MCF 10A (cell line): ENCODE measurements around the gene NCOA5. TPM values are rescaled to one million over a fixed set of nuclear protein-coding genes. Genes with fewer than 3 reads are reported as not detected.

Experiments used
- BruUV-seq: library from RNA; stranded (reverse); fragments of 400-500 nt; replicated peaks from 2 replicates; lab custom pipeline; 2021; lab: Mats Ljungman, UMichigan
- CTCF ChIA-PET: fragments of 300-600 bp; sonication (Branson Sonifier 250); formaldehyde crosslinking; extraction: SDS; loops from one replicate; lab custom pipeline; 2021; ENCODE audit warnings: antibody characterized with exemption, inconsistent platforms; lab: Yijun Ruan, JAX
- POLR2A ChIA-PET: fragments of 300-600, 350-650 bp; sonication (Branson Sonifier 250); formaldehyde crosslinking; extraction: SDS; loops from one replicate; lab custom pipeline; 2020; ENCODE audit warnings: antibody characterized with exemption, inconsistent platforms; lab: Yijun Ruan, JAX
- DNase-seq: peaks from one replicate; pipeline ENCODE4 v3.0.0-alpha.2; 2018; ENCODE audit not compliant: unreplicated experiment
- H3K27ac Mint-ChIP-seq: one replicate; pipeline ENCODE4 v1.8.0; 2022; ENCODE audit warnings: mild to moderate bottlenecking, low read depth, mixed read lengths; ENCODE audit not compliant: unreplicated experiment
- H3K27me3 Mint-ChIP-seq: one replicate; pipeline ENCODE4 v1.8.0; 2022; ENCODE audit warnings: mixed read lengths; ENCODE audit not compliant: insufficient read depth, unreplicated experiment
- H3K36me3 Mint-ChIP-seq: one replicate; pipeline ENCODE4 v1.8.0; 2022; ENCODE audit warnings: mild to moderate bottlenecking, moderate library complexity, mixed read lengths; ENCODE audit not compliant: insufficient read depth, unreplicated experiment
- H3K4me1 Mint-ChIP-seq: one replicate; pipeline ENCODE4 v1.8.0; 2022; ENCODE audit warnings: mixed read lengths; ENCODE audit not compliant: insufficient read depth, unreplicated experiment
- H3K4me3 Mint-ChIP-seq: one replicate; pipeline ENCODE4 v1.8.0; 2022; ENCODE audit warnings: mild to moderate bottlenecking, moderate library complexity, mixed read lengths; ENCODE audit not compliant: unreplicated experiment
- H3K9me3 Mint-ChIP-seq: one replicate; pipeline ENCODE4 v1.8.0; 2022; ENCODE audit warnings: mixed read lengths; ENCODE audit not compliant: unreplicated experiment
- intact Hi-C: fragments of 100-400 bp; cut with micrococcal nuclease; formaldehyde crosslinking; loops from 2 replicates; pipeline ENCODE4 v1.14.1; 2022
- total RNA-seq: library from RNA; stranded (reverse); gene quantifications from 2 replicates; pipeline ENCODE4 v1.2.3, GENCODE V29; 2022
- TF ChIP-seq, protein P1 (sequence below): fragments of 200-600 bp; IDR thresholded peaks from one replicate; pipeline ENCODE4 v1.8.0; 2022; ENCODE audit warnings: antibody characterized with exemption, mild to moderate bottlenecking; ENCODE audit not compliant: unreplicated experiment

The NCOA5 gene
- total RNA-seq, 1 experiment from 2014 or later: 26.0 TPM

- no peak overlapping the region for H3K27ac Mint-ChIP-seq
- peaks cover 54% of the 10 kb centered on the region for H3K27me3 Mint-ChIP-seq
- H3K4me1 Mint-ChIP-seq: no peaks in the 10 kb centered on the region
- intact Hi-C loops: no loop called here
- BruUV-seq: no TSS peak
- DNase-seq: no peak
- TF ChIP-seq, protein P1, sequence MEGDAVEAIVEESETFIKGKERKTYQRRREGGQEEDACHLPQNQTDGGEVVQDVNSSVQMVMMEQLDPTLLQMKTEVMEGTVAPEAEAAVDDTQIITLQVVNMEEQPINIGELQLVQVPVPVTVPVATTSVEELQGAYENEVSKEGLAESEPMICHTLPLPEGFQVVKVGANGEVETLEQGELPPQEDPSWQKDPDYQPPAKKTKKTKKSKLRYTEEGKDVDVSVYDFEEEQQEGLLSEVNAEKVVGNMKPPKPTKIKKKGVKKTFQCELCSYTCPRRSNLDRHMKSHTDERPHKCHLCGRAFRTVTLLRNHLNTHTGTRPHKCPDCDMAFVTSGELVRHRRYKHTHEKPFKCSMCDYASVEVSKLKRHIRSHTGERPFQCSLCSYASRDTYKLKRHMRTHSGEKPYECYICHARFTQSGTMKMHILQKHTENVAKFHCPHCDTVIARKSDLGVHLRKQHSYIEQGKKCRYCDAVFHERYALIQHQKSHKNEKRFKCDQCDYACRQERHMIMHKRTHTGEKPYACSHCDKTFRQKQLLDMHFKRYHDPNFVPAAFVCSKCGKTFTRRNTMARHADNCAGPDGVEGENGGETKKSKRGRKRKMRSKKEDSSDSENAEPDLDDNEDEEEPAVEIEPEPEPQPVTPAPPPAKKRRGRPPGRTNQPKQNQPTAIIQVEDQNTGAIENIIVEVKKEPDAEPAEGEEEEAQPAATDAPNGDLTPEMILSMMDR: no peak
- CTCF ChIA-PET: interaction anchor here (0.6 kb wide), 1 partner anchor 550 kb away, joined by 5 read pairs; no protein-coding TSS in a partner anchor
- H3K36me3 Mint-ChIP-seq: no peaks in the 10 kb centered on the region
- POLR2A ChIA-PET: no interaction called here
- H3K4me3 Mint-ChIP-seq: no peak overlapping the region
- no peaks in the 10 kb centered on the region for H3K9me3 Mint-ChIP-seq
These were observed 40.6 kb downstream of the NCOA5 start for GRCh38 chr20:46049190-46049589.

DNA sequence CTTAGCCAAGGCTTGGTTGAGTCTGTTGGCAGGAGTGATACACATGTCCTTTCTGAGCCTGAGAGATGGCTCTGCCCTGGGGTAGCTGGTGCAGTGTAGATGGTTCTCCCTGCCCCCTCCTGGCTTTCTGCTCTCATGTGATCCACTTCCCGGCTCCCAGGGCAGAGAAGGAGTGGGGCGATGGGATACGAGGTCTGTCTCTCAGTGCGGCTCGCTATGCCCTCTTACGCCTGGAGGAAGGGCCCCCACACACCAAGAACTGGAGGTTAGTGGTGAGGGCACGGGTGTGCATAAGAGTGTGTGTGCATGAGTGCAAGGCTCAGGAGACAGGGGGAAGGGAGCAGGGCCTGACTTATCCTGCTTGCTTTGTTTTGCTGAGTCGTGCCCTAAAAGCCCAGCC lies 41.9 kb downstream of the NCOA5 start:
- TF ChIP-seq, protein P1: no peak
- Mint-ChIP-seq H3K9me3 (no peaks in the 10 kb centered on the region), H3K27ac (no peak overlapping the region), H3K36me3 (no peaks in the 10 kb centered on the region), H3K4me3 (no peak overlapping the region), H3K27me3 (peaks cover 67% of the 10 kb centered on the region), H3K4me1 (no peaks in the 10 kb centered on the region)
- ChIA-PET CTCF (no interaction called here), POLR2A (no interaction called here)
- intact Hi-C loops: no loop called here
- no TSS peak for BruUV-seq
- no peak for DNase-seq

DNA sequence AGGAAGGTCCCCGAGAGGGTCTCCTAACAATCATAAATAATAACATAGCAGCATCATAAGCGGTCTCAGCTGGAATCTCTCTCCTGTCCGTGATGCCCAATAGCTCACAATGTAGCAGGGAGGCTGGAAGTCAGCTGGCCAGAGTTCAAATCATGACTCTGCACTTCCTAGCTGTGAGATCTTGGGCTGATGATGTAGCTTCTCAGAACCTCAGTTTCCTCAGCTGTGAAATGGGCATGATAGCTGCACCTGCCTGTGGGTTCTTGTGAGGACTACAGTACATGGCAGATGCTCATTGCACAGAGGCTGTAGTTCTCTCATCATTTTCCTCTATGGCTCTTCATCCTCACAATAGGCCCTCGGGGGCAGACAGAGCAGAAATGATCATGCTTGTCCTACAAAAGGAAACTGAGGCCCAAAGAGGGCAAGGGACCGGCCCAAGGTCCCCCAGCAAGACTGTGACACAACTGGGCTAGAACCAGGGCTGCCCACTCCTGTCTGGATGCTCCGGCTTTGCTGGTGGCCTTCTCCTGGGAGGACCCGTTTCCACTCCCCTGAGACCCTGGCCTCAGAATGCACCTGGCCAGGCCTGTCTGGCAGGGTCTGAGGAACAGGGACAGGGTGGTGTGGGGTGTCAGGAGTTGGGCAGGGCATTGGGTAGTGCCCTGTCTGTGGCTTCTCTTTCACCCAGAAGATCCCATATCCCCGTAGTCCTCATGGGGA lies 43.0 kb downstream of the NCOA5 start:
- no peak overlapping the region for H3K27ac Mint-ChIP-seq
- ChIA-PET POLR2A (no interaction called here), CTCF (interaction anchor here (0.6 to 0.9 kb wide), 2 partner anchors 11 to 32 kb away, joined by 3 to 4 read pairs; no protein-coding TSS in a partner anchor)
- H3K36me3 Mint-ChIP-seq: no peaks in the 10 kb centered on the region
- intact Hi-C loops: no loop called here
- TF ChIP-seq, protein P1: no peak
- no peak for DNase-seq
- H3K4me3 Mint-ChIP-seq: no peak overlapping the region
- no peaks in the 10 kb centered on the region for H3K4me1 Mint-ChIP-seq
- no TSS peak for BruUV-seq
- no peaks in the 10 kb centered on the region for H3K9me3 Mint-ChIP-seq
- peaks cover 78% of the 10 kb centered on the region for H3K27me3 Mint-ChIP-seq

DNA sequence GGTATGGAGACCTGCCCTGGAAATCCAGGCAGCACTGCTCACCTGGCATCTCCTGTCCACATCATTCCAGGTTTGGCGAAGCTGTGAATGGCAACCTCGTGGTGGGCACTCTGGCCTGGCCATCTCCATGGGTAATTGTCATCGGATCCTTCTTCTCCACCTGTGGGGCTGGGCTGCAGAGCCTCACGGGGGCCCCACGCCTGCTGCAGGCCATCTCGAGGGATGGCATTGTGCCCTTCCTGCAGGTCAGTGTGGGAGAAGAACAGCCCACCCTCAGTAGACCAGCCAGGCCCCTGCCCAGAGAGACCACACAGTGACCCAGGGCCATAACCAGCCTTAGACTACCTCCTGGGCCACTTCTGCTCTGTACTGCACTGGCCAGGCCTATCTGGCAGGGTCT lies 44.9 kb downstream of the NCOA5 start:
- intact Hi-C loops: no loop called here
- ChIA-PET POLR2A (no interaction called here), CTCF (no interaction called here)
- TF ChIP-seq, protein P1: no peak
- Mint-ChIP-seq H3K36me3 (peaks cover 4% of the 10 kb centered on the region), H3K4me3 (no peak overlapping the region), H3K27me3 (peaks cover 87% of the 10 kb centered on the region), H3K4me1 (no peaks in the 10 kb centered on the region), H3K27ac (no peak overlapping the region), H3K9me3 (no peaks in the 10 kb centered on the region)
- no TSS peak for BruUV-seq
- no peak for DNase-seq
